Parathyroid adenoma (tissue), 2 donors: ENCODE results near the gene PTPN1.

Experiments used
- H2AFZ ChIP-seq: fragments of 300-600 bp; sonication (generic); one replicate; pipeline ENCODE4 v1.7.0; 2017; ENCODE audit warnings: antibody characterized with exemption, mild to moderate bottlenecking
- H3K27ac ChIP-seq: fragments of 300-600 bp; sonication (generic); one replicate; pipeline ENCODE4 v1.7.0; 2017
- H3K27me3 ChIP-seq: fragments of 300-600 bp; sonication (generic); one replicate; pipeline ENCODE4 v1.7.0; 2017; ENCODE audit warnings: low read length; ENCODE audit not compliant: control insufficient read depth, insufficient read depth
- H3K36me3 ChIP-seq: fragments of 300-600 bp; sonication (generic); one replicate; pipeline ENCODE4 v1.7.0; 2017; ENCODE audit warnings: low read length; ENCODE audit not compliant: control insufficient read depth, insufficient read depth
- H3K4me1 ChIP-seq: fragments of 300-600 bp; sonication (generic); one replicate; pipeline ENCODE4 v1.7.0; 2017; ENCODE audit warnings: control low read depth
- H3K4me2 ChIP-seq: fragments of 300-600 bp; sonication (generic); one replicate; pipeline ENCODE4 v1.7.0; 2017; ENCODE audit warnings: low read length
- H3K4me3 ChIP-seq: fragments of 300-600 bp; sonication (generic); one replicate; pipeline ENCODE4 v1.7.0; 2017; ENCODE audit warnings: low read depth, low read length
- H3K79me2 ChIP-seq: fragments of 300-600 bp; sonication (generic); one replicate; pipeline ENCODE4 v1.7.0; 2017; ENCODE audit warnings: control low read depth
- H3K9ac ChIP-seq: fragments of 300-600 bp; sonication (generic); one replicate; pipeline ENCODE4 v1.7.0; 2017; ENCODE audit warnings: mild to moderate bottlenecking
- H3K9me3 ChIP-seq: fragments of 300-600 bp; sonication (generic); one replicate; pipeline ENCODE4 v1.7.0; 2017; ENCODE audit warnings: low read length; ENCODE audit not compliant: control insufficient read depth
- CTCF ChIP-seq: fragments of 300-600 bp; sonication (generic); IDR thresholded peaks from one replicate; pipeline ENCODE4 v1.7.0; 2017; ENCODE audit warnings: antibody characterized with exemption, mild to moderate bottlenecking
- donor health status: primary hyperparathyroidism.

Gene PTPN1

GRCh38 chr20:50578778-50579165 lies 68.6 kb downstream of the PTPN1 start:
- Histone ChIP-seq H3K79me2 (peaks cover 9% of the 10 kb centered on the region), H2AFZ (no peak overlapping the region), H3K4me2 (no peak overlapping the region), H3K4me1 (peaks cover 29% of the 10 kb centered on the region), H3K4me3 (no peak overlapping the region), H3K27me3 (no peaks in the 10 kb centered on the region), H3K9ac (no peak overlapping the region), H3K36me3 (no peaks in the 10 kb centered on the region), H3K9me3 (no peaks in the 10 kb centered on the region), H3K27ac (no peak overlapping the region)
- TF ChIP-seq CTCF = no peak

- Histone ChIP-seq H2AFZ (no peak overlapping the region), H3K9ac (no peak overlapping the region), H3K79me2 (peaks cover 14% of the 10 kb centered on the region), H3K27me3 (no peaks in the 10 kb centered on the region), H3K27ac (no peak overlapping the region), H3K4me2 (no peak overlapping the region), H3K4me3 (no peak overlapping the region), H3K36me3 (no peaks in the 10 kb centered on the region), H3K4me1 (peaks cover 21% of the 10 kb centered on the region), H3K9me3 (no peaks in the 10 kb centered on the region)
- TF ChIP-seq CTCF = no peak
Measured at GRCh38 chr20:50579511-50579910, 69.3 kb downstream of the PTPN1 start.

- no peak overlapping the region for H3K4me2 ChIP-seq
- TF ChIP-seq CTCF = peak; percentile 77
- H3K4me3 ChIP-seq = no peak overlapping the region
- no peak overlapping the region for H2AFZ ChIP-seq
- no peaks in the 10 kb centered on the region for H3K36me3 ChIP-seq
- H3K27ac ChIP-seq = no peak overlapping the region
- no peaks in the 10 kb centered on the region for H3K27me3 ChIP-seq
- H3K4me1 ChIP-seq = peaks cover 15% of the 10 kb centered on the region
- H3K9ac ChIP-seq = no peak overlapping the region
- peaks cover 14% of the 10 kb centered on the region for H3K79me2 ChIP-seq
- no peaks in the 10 kb centered on the region for H3K9me3 ChIP-seq
Measured at GRCh38 chr20:50580016-50580747, 70.0 kb downstream of the PTPN1 start.

- Histone ChIP-seq H3K4me3 (no peak overlapping the region), H3K27ac (no peak overlapping the region), H3K9ac (no peak overlapping the region), H3K4me2 (no peak overlapping the region), H3K4me1 (peaks cover 18% of the 10 kb centered on the region), H3K79me2 (peaks cover 11% of the 10 kb centered on the region), H2AFZ (no peak overlapping the region), H3K36me3 (no peaks in the 10 kb centered on the region), H3K27me3 (no peaks in the 10 kb centered on the region), H3K9me3 (no peaks in the 10 kb centered on the region)
- TF ChIP-seq CTCF = no peak
Measured at GRCh38 chr20:50580842-50581544, 70.8 kb downstream of the PTPN1 start.
